GM12892 (cell line): ENCODE measurements around the gene TOPORS.

Experiments
- POLR2A ChIP-seq: IDR thresholded peaks from 2 replicates; pipeline ENCODE4 v1.6.1; 2011; ENCODE audit warnings: low read depth, low read length, control low read depth
- POLR2AphosphoS5 ChIP-seq: IDR thresholded peaks from 2 replicates; pipeline ENCODE4 v1.6.1; 2011; ENCODE audit warnings: low read depth, low read length, control low read depth
- TAF1 ChIP-seq: IDR thresholded peaks from 2 replicates; pipeline ENCODE4 v1.6.1; 2011; ENCODE audit warnings: low read depth, mild to moderate bottlenecking, control low read depth, low read length, borderline replicate concordance

GRCh38 chr9:32580631-32581300, 28.4 kb upstream of the TOPORS start:
- TF ChIP-seq POLR2AphosphoS5 (no peak), POLR2A (no peak), TAF1 (no peak)
